Hepatocyte (in vitro differentiated cells): ENCODE data around the gene LIN7B.

Experiments
- EZH2 ChIP-seq: fragments of 200-600 bp; sonication (generic); IDR thresholded peaks from 2 replicates; pipeline ENCODE4 v1.6.1; 2016; ENCODE audit warnings: antibody characterized with exemption, mild to moderate bottlenecking, borderline replicate concordance
- EZH2phosphoT487 ChIP-seq: fragments of 200-600 bp; sonication (generic); IDR thresholded peaks from one replicate; pipeline ENCODE4 v1.6.1; 2018; ENCODE audit warnings: antibody characterized with exemption, mild to moderate bottlenecking, low read depth, moderate library complexity; ENCODE audit not compliant: unreplicated experiment, severe bottlenecking
- TF ChIP-seq, protein P1 (sequence below): fragments of 200-600 bp; sonication (generic); IDR thresholded peaks from 2 replicates; pipeline ENCODE4 v1.5.1; 2016; ENCODE audit warnings: antibody characterized with exemption, mild to moderate bottlenecking; ENCODE audit not compliant: poor library complexity

DNA sequence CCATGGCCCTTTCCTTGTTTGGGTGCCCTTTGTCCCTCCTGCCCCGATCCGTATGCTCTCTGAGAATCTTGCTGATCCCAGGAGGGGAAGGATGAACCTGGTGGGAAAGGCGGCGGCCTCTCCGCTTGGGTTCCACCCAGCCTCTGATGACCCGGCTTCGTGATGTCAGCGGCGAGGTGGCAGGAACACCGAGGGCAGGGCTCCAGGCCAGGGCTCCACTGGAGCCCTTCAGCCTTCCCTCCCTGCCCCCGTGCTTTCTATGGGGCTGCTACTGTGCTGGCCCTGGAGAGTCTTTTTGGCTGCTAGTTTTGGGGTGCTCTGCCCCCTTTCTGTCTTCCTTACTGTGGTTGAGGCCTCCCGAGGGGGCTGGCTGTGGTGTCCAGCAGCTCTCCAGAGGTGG lies 11.9 kb upstream of the LIN7B start:
- TF ChIP-seq, protein P1, sequence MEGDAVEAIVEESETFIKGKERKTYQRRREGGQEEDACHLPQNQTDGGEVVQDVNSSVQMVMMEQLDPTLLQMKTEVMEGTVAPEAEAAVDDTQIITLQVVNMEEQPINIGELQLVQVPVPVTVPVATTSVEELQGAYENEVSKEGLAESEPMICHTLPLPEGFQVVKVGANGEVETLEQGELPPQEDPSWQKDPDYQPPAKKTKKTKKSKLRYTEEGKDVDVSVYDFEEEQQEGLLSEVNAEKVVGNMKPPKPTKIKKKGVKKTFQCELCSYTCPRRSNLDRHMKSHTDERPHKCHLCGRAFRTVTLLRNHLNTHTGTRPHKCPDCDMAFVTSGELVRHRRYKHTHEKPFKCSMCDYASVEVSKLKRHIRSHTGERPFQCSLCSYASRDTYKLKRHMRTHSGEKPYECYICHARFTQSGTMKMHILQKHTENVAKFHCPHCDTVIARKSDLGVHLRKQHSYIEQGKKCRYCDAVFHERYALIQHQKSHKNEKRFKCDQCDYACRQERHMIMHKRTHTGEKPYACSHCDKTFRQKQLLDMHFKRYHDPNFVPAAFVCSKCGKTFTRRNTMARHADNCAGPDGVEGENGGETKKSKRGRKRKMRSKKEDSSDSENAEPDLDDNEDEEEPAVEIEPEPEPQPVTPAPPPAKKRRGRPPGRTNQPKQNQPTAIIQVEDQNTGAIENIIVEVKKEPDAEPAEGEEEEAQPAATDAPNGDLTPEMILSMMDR, result no peak
- TF ChIP-seq EZH2phosphoT487 (no peak), EZH2 (no peak)
